HEK293T (cell line): Measurements from ENCODE around the gene RIOX2.

Experiments used
- ELF4 ChIP-seq: fragments of 450-650 bp; IDR thresholded peaks from 2 replicates; pipeline ENCODE4 v1.6.1; 2017; ENCODE audit warnings: antibody characterized with exemption
- FOXK2 ChIP-seq: fragments of 450-650 bp; IDR thresholded peaks from 2 replicates; pipeline ENCODE4 v1.6.1; 2016; ENCODE audit warnings: mild to moderate bottlenecking
- NFRKB ChIP-seq: fragments of 450-650 bp; IDR thresholded peaks from 2 replicates; pipeline ENCODE4 v1.6.1; 2016; ENCODE audit warnings: mild to moderate bottlenecking, moderate library complexity

- TF ChIP-seq FOXK2 (no peak), NFRKB (no peak), ELF4 (no peak)
Observed at GRCh38 chr3:97975466-97975865, 3.2 kb upstream of the RIOX2 start.
